Vagina (tissue), 2 donors: Measurements from ENCODE around the gene FGFR3. TPM values are rescaled to one million over a fixed set of nuclear protein-coding genes. Genes with fewer than 3 reads are reported as not detected.

Experiments
- DNase-seq, 2 donors: peaks; one replicate each; pipeline ENCODE4 v3.0.0-alpha.2; 2017; ENCODE audit errors: extremely low spot score in 2 of 2
- H3K27ac ChIP-seq: fragments of 200-600 bp; sonication (generic); one replicate; pipeline ENCODE4 v1.5.1; 2019
- H3K27me3 ChIP-seq: fragments of 200-600 bp; sonication (generic); one replicate; pipeline ENCODE4 v1.5.1; 2019
- H3K36me3 ChIP-seq, 2 donors: fragments of 200-600 bp; sonication (generic); one replicate each; pipeline ENCODE4 v1.5.1; 2017 to 2019
- H3K4me1 ChIP-seq: fragments of 200-600 bp; sonication (generic); one replicate; pipeline ENCODE4 v1.5.1; 2019
- H3K4me3 ChIP-seq, 2 donors: fragments of 200-600 bp; sonication (generic); 1 replicate in 1 of 2; 2 replicates in 1 of 2; pipeline ENCODE4 v1.5.1; 2016 to 2019
- H3K9me3 ChIP-seq: fragments of 200-600 bp; sonication (generic); one replicate; pipeline ENCODE4 v1.5.1; 2019
- POLR2A ChIP-seq, 2 donors: fragments of 450-650 bp; IDR thresholded peaks; one replicate each; pipeline ENCODE4 v1.6.1; 2017; ENCODE audit warnings: antibody characterized with exemption in 2 of 2, mild to moderate bottlenecking in 2 of 2, moderate library complexity in 2 of 2
- POLR2AphosphoS5 ChIP-seq, 2 donors: sonication (generic); formaldehyde crosslinking; IDR thresholded peaks; one replicate each; pipeline ENCODE4 v1.9.0; 2017; ENCODE audit warnings: antibody characterized with exemption in 2 of 2, mild to moderate bottlenecking in 2 of 2, low read depth in 1 of 2; ENCODE audit not compliant: insufficient read depth in 1 of 2
- intact Hi-C: fragments of 100-400 bp; cut with DNase I; formaldehyde crosslinking; loops from one replicate; pipeline ENCODE4 v1.15.1; 2023
- total RNA-seq: library from RNA; depleted of rRNA; stranded (reverse); fragments of >200 nt; gene quantifications from one replicate; pipeline ENCODE4 v1.2.3, GENCODE V29; 2016
- TF ChIP-seq, protein P1 (sequence below), 3 experiments: fragments of 450-650 bp in 2 of 3; fragments of 200-600 bp in 1 of 3; sonication (generic) in 1 of 3; IDR thresholded peaks; one replicate each; pipeline ENCODE4 v1.5.1; 2017 to 2019; ENCODE audit warnings: antibody characterized with exemption in 3 of 3, mild to moderate bottlenecking in 2 of 3, moderate library complexity in 2 of 3

FGFR3 gene
- total RNA-seq, 1 donor from 2014 or later, result 96.5 TPM

DNA sequence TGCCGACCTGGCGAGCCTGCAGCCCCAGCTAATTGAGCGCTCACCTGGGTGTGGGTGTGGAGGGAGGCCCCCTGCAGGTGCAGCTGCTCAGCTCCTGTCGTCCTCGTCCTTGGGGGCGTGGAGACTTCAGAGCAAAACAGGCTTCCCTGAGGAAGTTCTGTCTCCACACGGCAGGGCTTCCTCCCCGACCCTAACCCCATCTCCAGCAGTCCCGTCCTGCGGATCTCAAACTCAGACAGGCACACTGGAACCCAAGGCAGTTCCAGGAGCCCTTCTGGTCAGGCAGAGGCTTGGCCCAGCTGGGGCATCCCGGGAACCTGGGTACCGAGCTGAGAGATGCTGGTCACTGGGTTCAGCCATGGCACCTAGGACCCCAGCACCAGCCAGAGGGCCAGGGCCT lies 47.4 kb upstream of the FGFR3 start:
- Histone ChIP-seq H3K4me3 (no peak overlapping the region), H3K4me1 (peaks cover 8% of the 10 kb centered on the region), H3K27ac (no peak overlapping the region), H3K27me3 (no peaks in the 10 kb centered on the region), H3K9me3 (no peaks in the 10 kb centered on the region), H3K36me3 (no peaks in the 10 kb centered on the region)
- DNase-seq, result no peak
- TF ChIP-seq POLR2A (IDR thresholded peaks at IDR 0.05) (no peak), POLR2AphosphoS5 (IDR thresholded peaks at IDR 0.05; ENCODE audit: insufficient read depth in 1 of 2, low read depth in 1 of 2) (no peak)
- TF ChIP-seq, protein P1, sequence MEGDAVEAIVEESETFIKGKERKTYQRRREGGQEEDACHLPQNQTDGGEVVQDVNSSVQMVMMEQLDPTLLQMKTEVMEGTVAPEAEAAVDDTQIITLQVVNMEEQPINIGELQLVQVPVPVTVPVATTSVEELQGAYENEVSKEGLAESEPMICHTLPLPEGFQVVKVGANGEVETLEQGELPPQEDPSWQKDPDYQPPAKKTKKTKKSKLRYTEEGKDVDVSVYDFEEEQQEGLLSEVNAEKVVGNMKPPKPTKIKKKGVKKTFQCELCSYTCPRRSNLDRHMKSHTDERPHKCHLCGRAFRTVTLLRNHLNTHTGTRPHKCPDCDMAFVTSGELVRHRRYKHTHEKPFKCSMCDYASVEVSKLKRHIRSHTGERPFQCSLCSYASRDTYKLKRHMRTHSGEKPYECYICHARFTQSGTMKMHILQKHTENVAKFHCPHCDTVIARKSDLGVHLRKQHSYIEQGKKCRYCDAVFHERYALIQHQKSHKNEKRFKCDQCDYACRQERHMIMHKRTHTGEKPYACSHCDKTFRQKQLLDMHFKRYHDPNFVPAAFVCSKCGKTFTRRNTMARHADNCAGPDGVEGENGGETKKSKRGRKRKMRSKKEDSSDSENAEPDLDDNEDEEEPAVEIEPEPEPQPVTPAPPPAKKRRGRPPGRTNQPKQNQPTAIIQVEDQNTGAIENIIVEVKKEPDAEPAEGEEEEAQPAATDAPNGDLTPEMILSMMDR (IDR thresholded peaks at IDR 0.05), result no peak
- intact Hi-C loops, result loop anchor here (5.0 kb wide), 1 partner anchor 62 kb away; no protein-coding TSS in a partner anchor

DNA sequence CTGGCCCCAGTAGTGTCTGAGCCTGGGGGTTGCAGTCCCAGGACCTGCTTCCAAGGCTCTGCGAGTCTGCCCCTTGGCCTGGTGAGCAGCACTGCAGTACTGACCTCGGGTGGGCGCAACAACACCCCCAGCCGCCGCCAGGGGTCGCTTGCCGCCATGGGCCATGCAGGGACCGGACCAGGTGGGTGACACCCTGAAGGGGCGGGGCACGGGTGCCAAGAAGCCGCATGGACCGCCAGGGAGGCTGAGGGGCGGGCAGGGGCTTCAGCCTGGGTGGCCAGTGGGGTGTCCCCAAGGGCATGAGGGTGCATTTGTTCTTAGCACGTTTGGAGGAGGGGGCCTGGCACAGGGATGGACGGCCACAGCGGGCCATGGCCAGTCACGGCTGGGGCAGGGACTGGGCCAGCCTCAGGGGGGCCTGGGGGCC lies 46.8 kb upstream of the FGFR3 start:
- H3K9me3 ChIP-seq, result no peaks in the 10 kb centered on the region
- peaks cover 14% of the 10 kb centered on the region for H3K4me1 ChIP-seq
- no peak for DNase-seq
- H3K4me3 ChIP-seq, result no peak overlapping the region
- TF ChIP-seq, protein P1 (IDR thresholded peaks at IDR 0.05), result peak in 2 of 3 experiments; percentile 48 to 60
- TF ChIP-seq POLR2A (IDR thresholded peaks at IDR 0.05) (no peak), POLR2AphosphoS5 (IDR thresholded peaks at IDR 0.05; ENCODE audit: insufficient read depth in 1 of 2, low read depth in 1 of 2) (no peak)
- intact Hi-C loops, result loop anchor here (5.0 kb wide), 1 partner anchor 61 kb away; no protein-coding TSS in a partner anchor
- no peaks in the 10 kb centered on the region for H3K27me3 ChIP-seq
- H3K27ac ChIP-seq, result no peak overlapping the region
- H3K36me3 ChIP-seq, result no peaks in the 10 kb centered on the region

DNA sequence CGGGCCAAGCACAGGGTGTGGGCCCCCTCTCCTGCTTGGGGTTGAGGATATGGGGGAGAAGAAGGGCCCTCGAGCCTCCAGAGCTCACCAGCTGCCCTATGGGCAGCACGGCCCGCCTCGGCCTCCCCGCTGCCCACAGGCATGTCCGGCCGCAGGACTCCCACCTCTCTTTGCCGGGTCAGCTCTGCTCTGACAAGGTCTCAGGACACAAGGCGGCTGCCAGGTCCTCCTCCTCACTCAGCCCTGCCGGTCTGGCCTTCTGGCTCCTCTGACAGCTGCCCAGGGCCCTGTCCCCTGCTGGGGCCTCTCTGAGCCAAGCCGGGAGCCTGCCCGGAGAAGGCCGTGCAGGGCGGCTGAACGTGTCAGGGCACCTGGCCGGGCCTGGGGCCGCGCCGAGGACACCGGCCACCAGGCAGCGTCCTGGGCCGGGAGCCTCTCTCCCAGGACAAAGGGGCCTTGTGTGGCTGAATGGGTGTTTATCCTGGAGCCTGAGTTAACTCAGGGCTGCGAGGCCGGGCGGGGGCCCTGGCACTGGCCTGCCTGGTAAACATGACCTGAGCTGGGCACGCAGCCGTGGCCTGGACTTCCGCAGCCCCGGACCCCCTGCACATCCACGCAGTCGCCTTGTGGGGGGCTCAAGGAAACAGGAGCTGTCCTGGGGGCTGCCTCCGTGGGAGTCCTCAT lies 46.0 kb upstream of the FGFR3 start:
- intact Hi-C loops, result loop anchor here (5.0 kb wide), 1 partner anchor 60 kb away; no protein-coding TSS in a partner anchor
- Histone ChIP-seq H3K4me3 (no peak overlapping the region), H3K36me3 (no peaks in the 10 kb centered on the region), H3K27me3 (no peaks in the 10 kb centered on the region), H3K27ac (no peak overlapping the region), H3K9me3 (no peaks in the 10 kb centered on the region), H3K4me1 (peaks cover 21% of the 10 kb centered on the region)
- no peak for DNase-seq
- no peak for TF ChIP-seq POLR2A (IDR thresholded peaks at IDR 0.05)
- TF ChIP-seq, protein P1 (IDR thresholded peaks at IDR 0.05), result no peak
- TF ChIP-seq POLR2AphosphoS5 (IDR thresholded peaks at IDR 0.05; ENCODE audit: insufficient read depth in 1 of 2, low read depth in 1 of 2), result no peak

DNA sequence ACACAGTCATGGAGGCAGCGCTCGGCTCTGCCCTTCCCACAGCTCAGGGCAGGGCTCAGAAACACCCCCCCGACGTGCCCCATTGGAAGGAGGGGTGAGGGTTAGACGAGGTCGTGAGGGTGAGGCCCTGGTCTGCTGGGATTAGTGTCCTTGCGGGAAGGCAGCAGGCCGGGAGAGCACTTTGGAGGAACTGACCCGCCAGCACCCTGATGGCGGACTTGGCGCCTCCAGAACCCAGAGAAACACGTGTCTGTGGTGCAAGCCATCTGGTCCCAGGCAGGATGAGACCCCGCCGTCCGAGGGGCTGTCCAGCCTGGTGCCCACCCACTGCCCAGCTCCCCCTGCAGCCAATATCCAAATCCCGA lies 45.5 kb upstream of the FGFR3 start:
- intact Hi-C loops, result loop anchor here (5.0 kb wide), 1 partner anchor 60 kb away; no protein-coding TSS in a partner anchor
- TF ChIP-seq POLR2A (IDR thresholded peaks at IDR 0.05), result no peak
- TF ChIP-seq, protein P1 (IDR thresholded peaks at IDR 0.05), result no peak
- no peak for TF ChIP-seq POLR2AphosphoS5 (IDR thresholded peaks at IDR 0.05; ENCODE audit: insufficient read depth in 1 of 2, low read depth in 1 of 2)
- Histone ChIP-seq H3K27ac (no peak overlapping the region), H3K36me3 (no peaks in the 10 kb centered on the region), H3K9me3 (no peaks in the 10 kb centered on the region), H3K27me3 (no peaks in the 10 kb centered on the region), H3K4me3 (no peak overlapping the region), H3K4me1 (peaks cover 27% of the 10 kb centered on the region)
- DNase-seq, result no peak

DNA sequence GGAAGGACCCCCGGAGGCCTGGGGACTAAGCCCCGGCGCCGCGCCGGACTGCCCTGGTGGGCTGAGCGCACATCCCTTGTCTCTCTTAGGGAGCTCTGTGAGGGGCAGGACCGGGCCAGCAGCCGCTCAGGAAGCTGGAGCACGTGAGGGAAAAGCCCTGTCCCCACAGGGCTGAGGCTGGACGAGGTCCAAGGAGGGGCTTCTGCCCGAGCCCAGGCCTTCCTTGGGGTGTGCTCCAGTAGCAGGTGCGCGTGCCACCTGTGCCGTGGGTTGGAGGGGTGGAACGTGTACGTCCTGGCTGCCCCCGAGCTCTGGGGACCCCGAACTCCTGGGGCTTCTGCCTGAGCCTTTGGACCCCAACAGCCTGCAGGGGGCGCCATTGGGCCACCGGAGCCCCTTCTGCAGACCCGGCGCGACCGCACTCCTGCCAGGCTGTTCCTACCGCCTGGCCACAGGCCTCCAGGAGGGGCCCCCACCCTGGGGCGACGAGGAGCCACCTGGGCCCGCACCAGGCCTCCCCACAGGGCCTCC lies 44.6 kb upstream of the FGFR3 start:
- no peak for DNase-seq
- no peak overlapping the region for H3K27ac ChIP-seq
- intact Hi-C loops, result loop anchor here (5.0 kb wide), 1 partner anchor 59 kb away; no protein-coding TSS in a partner anchor
- H3K27me3 ChIP-seq, result no peaks in the 10 kb centered on the region
- no peaks in the 10 kb centered on the region for H3K36me3 ChIP-seq
- H3K4me3 ChIP-seq, result no peak overlapping the region
- peaks cover 36% of the 10 kb centered on the region for H3K4me1 ChIP-seq
- TF ChIP-seq POLR2AphosphoS5 (IDR thresholded peaks at IDR 0.05; ENCODE audit: insufficient read depth in 1 of 2, low read depth in 1 of 2) (no peak), POLR2A (IDR thresholded peaks at IDR 0.05) (no peak)
- TF ChIP-seq, protein P1 (IDR thresholded peaks at IDR 0.05), result peak; percentile 51 to 65 (median 62)
- H3K9me3 ChIP-seq, result no peaks in the 10 kb centered on the region
